GM18858 (cell line): ENCODE measurements around the gene SPAG9.
A peak's percentile ranks its signal among the peaks of the same experiment; 100 is the strongest.

Source experiments
- ATAC-seq: cut with Tn5 transposase; IDR thresholded peaks from one replicate; pipeline ENCODE4 v1.9.1; 2021; ENCODE audit not compliant: unreplicated experiment

Gene SPAG9

DNA sequence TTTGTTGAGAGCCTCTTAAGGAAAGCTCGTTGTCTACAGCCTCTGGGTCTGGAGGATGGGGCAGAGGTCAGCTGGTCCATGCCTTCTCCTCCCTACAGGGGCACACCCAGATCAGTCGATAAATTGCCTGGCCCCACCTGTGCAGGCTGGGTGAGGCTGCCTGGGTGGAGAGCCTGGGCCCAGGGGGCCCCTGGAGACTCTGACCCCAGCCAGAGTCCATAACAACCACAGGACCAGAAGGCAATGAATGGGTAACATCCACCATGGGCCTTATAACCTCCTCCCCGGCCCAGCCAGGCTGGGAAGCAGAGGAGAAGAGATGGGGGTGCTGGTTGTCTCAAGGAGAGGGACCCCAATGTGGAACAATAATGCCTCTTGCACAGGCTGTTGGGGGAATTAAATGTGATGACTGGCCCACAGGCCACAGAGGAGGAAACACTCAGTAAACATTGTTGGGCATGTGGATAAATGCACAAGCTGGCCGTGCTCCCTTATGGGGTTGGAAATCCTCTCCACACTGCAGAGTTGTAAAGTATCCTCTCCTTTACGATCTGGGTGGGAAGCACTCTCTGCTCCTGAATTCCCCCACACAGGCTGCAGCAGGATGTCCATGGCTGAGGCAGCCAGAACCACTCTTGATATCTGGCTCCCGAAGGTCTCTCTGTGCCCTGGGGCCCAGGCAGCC lies 197.8 kb downstream of the SPAG9 start:
- ATAC-seq = no peak

DNA sequence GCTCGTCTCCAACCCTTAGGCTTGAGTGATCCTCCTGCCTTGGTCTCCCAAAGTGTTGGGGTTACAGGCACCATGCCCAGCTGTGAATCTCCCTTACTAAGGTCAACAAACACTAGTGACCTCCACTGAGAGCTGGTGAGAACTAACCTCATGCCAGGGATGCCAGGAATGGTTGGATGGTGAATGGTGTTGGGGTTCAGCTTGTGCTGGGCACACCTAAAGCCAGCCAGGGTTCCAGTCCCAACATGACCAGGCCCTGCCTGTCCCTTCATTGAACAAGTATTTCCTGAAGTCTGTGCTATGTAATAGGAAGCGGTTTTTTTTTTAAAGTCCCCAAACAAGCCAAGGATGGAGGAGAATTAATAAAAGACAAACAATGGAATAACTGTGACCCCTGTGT lies 198.6 kb downstream of the SPAG9 start:
- no peak for ATAC-seq

DNA sequence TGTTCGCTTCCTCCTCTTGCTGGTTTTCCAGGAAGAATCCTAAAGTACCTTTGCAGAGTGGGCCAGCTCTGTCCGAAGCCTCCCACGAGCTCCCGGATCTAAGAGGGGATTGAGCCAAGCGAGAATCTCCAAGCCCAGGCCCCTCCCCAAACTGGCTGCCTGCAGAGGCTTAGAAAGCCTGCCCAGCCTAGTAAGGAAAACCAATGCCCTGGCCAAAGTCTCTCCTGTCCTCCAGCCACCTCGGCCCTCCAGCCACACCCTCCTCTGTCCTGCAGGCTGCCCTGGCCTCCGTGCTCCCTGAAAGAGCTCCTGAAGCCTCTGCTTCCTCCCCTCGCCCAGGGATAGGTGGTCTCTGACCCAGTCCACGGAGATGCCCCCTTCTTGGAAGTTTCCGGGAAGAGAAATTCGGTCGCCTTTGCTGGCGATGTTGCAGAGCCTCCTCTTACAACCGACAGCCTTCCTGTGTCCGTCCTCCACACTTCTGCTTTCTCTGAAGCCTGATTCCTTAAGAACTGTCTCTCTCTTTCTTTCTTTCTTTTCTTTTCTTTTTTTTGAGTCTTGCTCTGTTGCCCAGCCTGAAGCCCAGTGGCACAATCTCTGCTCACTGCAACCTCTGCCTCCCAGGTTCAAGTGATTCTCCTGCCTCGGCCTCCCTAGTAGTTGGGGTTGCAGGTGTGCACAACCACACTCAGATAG lies 199.6 kb downstream of the SPAG9 start:
- no peak for ATAC-seq

DNA sequence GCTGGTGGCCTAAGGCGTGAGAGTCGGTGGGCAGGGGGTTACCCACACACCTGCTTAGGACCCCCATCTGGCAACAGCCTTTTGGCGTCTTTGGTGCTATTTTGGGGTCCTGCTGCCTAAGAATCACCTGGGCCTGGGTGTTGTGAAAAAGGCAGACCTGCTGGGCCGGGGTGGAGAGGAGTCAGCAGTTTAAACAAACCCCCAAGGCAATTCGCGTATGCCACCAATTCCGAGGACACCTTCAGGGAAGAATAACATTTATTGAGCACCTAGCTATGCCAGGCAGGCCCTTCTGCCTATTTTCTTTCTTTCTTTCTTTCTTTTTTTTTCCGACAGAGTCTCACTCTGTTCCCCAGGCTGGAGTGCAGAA lies 200.6 kb downstream of the SPAG9 start:
- no peak for ATAC-seq

DNA sequence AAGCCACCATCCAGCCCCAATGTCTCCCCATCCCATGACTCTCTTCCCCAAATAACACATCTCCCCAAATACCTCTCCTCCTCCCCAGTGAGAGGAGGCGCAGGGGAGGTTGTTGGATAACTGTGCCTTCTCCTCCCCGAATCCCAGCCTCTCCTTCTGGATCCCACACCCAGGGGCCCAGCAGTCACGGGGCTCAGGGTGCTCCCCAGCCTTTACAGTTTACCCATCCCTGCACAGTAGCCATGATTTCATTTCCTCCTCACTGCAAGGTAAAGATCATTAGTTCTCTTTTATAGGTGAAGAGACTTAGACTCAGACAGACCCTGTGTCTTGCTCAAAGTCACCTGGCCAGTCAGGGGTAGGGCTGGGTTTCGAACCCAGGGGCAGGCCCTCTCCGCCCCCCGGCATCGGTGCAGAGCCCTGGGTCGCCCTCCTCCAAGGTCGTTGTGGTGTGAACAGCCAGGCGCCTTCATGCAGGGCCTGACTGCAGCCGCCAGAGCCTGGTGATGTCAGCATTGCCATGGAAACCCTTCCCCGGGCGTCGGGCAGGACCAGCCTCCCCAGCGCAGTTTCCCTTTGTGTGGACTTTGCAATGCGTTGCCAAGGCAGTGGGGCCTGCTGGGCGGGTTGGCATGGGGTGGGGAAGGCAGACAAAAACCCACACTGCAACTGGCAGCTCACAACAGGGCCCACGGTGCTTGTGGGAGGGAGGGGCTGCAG lies 201.2 kb downstream of the SPAG9 start:
- ATAC-seq = peak; percentile 50

DNA sequence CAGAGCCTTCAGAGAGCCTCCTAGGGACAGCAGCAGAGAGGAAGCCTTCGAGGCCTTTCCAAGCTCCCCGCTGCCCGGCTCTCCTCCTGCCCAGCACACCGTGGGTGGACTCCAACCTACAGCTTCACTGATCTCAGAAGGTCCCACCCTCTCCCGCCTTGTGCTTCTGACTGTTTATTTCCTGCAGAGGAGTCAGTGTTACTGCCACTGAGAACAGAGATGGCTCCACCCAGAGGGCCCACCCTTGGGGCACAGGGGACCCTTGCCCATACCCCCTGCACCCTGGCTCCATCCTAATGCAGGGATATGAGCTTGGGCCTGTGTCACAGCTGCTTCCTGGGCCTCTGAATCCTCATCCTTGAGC lies 201.8 kb downstream of the SPAG9 start:
- no peak for ATAC-seq

DNA sequence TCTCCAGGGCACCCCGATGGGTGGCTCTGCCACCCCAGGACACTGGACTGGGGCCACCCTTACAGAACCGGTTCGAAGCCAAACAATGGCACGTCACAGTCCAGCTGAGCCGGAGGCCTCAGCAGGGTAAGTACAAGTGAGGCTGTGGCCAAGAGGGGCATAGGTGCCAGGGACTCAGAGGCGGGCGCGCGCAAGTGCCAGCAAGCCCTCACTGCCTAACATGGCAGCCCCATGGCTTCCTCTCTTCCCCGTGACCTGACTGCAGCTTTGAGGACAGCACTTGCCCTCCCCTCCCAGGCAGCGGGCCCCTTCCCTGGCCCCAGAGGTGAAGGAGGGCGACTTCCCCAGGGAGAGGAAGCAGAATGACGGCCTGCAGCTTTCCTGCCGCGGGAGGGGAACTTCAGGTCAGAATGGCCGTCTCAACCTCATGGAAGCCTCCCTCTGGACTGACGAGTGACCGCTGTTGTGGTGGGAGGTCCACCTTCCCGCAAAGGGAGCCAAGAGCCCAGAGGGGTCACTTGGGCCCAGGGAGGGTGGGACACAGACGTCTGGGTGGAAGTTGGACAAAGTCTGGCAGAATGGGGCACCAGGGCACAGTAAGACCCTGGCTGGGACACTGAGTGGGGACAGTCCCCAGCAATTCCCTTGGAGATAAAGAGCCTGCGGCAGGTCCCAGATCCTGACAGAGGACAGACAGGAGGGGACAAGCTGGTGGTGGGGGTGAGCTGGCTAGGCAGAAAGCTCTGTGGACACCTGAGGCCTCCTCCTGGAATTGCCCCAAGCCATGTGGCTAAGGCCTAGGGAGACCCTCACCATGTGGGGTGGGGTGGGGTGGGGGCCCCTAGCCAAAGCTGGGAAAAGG lies 202.4 kb downstream of the SPAG9 start:
- no peak for ATAC-seq

DNA sequence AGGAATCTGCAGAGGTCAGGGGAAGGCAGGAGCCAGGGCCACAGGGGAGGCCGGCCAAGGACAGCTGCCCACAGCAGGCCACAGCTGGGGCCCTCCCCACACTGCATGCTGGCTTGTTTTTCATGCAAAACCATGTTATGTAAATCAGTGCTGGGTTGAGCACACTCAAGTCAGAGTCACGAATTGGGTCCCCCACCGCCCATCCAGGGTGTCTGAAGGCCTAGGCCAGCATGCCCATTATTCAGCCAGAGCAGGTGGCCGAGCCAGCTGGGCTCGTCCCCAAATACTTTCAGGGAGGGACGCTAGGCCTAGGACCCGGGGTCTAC lies 203.3 kb downstream of the SPAG9 start:
- ATAC-seq = no peak

DNA sequence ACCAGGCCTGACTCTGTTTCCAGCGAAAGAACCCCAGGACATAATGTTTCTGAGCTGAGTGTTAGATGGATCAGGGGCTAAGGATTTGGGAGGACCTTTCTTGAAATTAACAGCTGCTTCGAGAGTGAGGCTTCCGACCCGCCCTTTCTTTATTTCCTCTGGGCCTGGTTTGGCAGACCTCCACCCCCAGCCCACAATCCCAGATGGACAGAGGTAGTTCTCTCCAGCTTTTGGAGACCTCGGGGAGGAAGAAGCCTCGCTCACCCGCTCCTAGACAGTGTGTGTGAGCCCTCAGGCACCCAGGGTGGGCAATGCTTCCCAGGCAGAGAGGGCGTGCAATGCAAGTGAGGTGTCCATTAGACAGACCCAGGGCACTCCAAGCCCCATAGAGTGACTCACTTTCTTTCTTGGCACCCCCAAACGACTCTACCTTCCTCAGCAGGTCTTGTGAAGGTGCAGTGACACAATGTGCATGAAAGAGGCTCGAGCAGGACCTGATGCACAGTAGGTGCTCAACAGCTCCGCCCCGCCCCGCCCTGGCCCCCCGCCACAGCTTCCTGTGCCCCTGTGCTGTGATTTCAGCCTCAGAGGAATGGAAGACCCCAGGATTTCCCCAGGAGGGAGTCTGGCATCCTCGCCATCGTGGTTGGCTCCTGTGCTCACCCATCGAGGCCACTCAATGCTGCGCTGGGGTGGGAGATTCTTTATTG lies 203.8 kb downstream of the SPAG9 start:
- ATAC-seq = no peak

DNA sequence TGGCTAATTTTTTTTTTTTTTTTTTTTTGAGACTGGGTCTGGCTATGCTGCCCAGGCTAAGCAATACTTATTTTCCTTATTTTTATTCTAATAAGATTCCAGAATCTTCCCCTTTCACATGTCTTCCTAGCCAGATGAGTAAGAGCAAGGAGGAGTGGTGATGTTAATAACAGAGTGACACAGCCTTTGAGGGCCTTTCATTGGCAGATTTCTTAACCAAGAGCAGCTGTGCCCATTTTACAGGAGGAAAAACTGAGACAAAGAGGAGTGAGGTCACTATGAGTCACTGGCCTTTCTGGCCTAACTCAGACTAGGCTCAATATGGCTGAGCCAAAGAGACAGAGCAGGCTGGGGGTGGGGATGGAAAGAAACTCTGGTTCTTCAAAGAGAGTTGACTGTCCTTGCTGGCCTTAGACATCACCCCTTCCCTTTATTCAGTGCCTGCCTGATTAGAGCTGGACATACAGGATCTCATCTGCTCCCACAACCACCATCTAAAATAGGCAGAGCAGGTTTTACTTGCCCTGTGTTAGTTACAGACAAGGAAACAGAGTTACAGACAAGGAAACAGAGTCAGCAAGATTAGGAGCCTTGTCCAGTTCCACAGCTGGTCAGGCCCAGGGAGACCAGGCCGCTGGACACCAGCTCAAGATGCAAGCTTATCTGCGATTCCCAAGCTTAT lies 204.5 kb downstream of the SPAG9 start:
- no peak for ATAC-seq

DNA sequence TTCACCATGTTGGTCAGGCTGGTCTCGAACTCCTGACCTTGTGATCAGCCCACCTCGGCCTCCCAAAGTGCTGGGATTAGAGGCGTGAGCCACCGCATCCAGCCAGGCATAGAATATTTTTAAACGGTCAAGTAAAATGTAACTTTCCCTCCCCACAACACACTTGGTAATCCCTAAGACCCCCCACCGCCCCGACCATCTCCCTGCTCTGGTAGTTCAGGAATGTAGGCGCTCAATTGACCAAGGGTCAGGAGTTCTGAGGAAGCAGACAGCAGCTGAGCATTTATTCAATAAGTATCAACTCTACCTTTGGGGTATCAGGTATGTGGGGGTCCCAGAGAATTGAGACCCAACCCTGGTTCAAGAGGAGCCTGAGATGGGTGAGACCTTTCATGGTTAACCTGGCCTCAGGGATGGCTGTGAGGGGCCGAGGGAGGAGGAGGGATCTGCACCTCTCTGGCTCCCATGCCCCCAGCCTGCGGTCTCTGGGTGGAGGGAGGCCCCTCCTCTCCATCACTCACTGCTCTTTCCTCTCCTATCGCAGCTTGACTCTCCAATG lies 206.1 kb downstream of the SPAG9 start:
- no peak for ATAC-seq

DNA sequence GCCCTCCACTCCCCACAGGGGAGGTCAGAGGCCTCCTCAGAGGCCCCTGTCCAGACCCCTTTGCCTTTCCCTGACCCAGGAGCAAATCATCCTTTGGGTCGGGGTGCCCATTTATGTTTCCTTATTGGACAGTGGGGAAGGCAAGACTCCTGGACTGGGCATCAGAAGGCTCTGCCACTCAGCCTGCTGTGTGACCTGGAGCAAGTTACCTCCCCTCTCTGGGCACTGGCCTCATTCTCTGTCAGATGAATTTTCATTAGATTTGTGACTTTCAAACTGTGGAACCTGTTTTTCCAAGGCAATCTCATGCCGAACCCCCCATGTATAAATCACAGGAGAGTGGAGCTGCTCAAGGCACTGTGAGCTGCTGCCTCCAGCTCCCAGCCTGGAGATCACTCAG lies 207.5 kb downstream of the SPAG9 start:
- ATAC-seq = no peak
